ACC112 (cell line): ENCODE measurements around the gene AQP9.
"Not testable (repeated sequence)": the region's sequence is repeated elsewhere in the genome, so short reads cannot be mapped to it uniquely, and the experiment has no call there.

Source experiments
- H2AFZ ChIP-seq: fragments of 200-600 bp; sonication (generic); one replicate; pipeline ENCODE4 v1.6.0; 2017; ENCODE audit warnings: antibody characterized with exemption, low read length; ENCODE audit not compliant: unreplicated experiment
- H3K27ac ChIP-seq: fragments of 200-600 bp; sonication (generic); 2 replicates; pipeline ENCODE4 v1.5.1; 2014; ENCODE audit warnings: low read depth, mild to moderate bottlenecking, antibody characterized with exemption, low read length, moderate library complexity
- H3K27me3 ChIP-seq: fragments of 200-600 bp; sonication (generic); 2 replicates; pipeline ENCODE4 v1.6.1; 2014; ENCODE audit warnings: mild to moderate bottlenecking, antibody characterized with exemption, low read length, moderate library complexity, mixed read lengths; ENCODE audit not compliant: insufficient read depth
- H3K36me3 ChIP-seq: fragments of 200-600 bp; sonication (generic); 2 replicates; pipeline ENCODE4 v1.6.1; 2016; ENCODE audit warnings: mild to moderate bottlenecking, antibody characterized with exemption, low read length, moderate library complexity, mixed read lengths; ENCODE audit not compliant: insufficient read depth
- H3K4me1 ChIP-seq: fragments of 200-600 bp; sonication (generic); one replicate; pipeline ENCODE4 v1.6.1; 2016; ENCODE audit warnings: low read length, mixed read lengths; ENCODE audit not compliant: insufficient read depth, unreplicated experiment, control insufficient read depth
- H3K4me3 ChIP-seq: fragments of 200-600 bp; sonication (generic); 2 replicates; pipeline ENCODE4 v1.5.1; 2014; ENCODE audit warnings: mild to moderate bottlenecking, low read depth, low read length
- H3K79me2 ChIP-seq: fragments of 200-600 bp; sonication (generic); one replicate; pipeline ENCODE4 v1.6.0; 2016; ENCODE audit warnings: low read length; ENCODE audit not compliant: control insufficient read depth, unreplicated experiment, insufficient read depth

AQP9 gene

GRCh38 chr15:58138106-58138505 lies at the start of gene AQP9:
TSS of gene AQP9 (plus strand) at chr15:58138381. CDS start at chr15:58138566, 185 bp downstream.
- H3K27ac ChIP-seq: no peak within 1 kb of the TSS
- no peaks in the 10 kb centered on the region for H3K27me3 ChIP-seq
- H3K36me3 ChIP-seq: no peaks in the 10 kb centered on the region
- peaks cover 8% of the 10 kb centered on the region for H3K4me1 ChIP-seq
- H3K79me2 ChIP-seq: no peaks in the 10 kb centered on the region
- H3K4me3 ChIP-seq: no peak within 1 kb of the TSS
- H2AFZ ChIP-seq: no peak within 1 kb of the TSS

GRCh38 chr15:58095415-58095814 lies 42.8 kb upstream of the AQP9 start:
- Histone ChIP-seq H3K79me2 (no peaks in the 10 kb centered on the region), H3K36me3 (no peaks in the 10 kb centered on the region), H3K27ac (no peak overlapping the region), H3K4me1 (no peaks in the 10 kb centered on the region), H2AFZ (no peak overlapping the region), H3K27me3 (peaks cover 1% of the 10 kb centered on the region; the same call in 1 of the 2 replicates), H3K4me3 (no peak overlapping the region)

GRCh38 chr15:58096529-58097084 lies 41.6 kb upstream of the AQP9 start:
- Histone ChIP-seq H3K27ac (no peak overlapping the region), H3K27me3 (peaks cover 13% of the 10 kb centered on the region; the same call in 1 of the 2 replicates), H3K36me3 (no peaks in the 10 kb centered on the region), H3K4me1 (no peaks in the 10 kb centered on the region), H3K4me3 (no peak overlapping the region), H2AFZ (no peak overlapping the region), H3K79me2 (no peaks in the 10 kb centered on the region)

- peaks cover 65% of the 10 kb centered on the region for H3K27me3 ChIP-seq
- H3K36me3 ChIP-seq: no peaks in the 10 kb centered on the region
- no peaks in the 10 kb centered on the region for H3K79me2 ChIP-seq
- H3K4me1 ChIP-seq: no peaks in the 10 kb centered on the region
- H2AFZ ChIP-seq: no peak overlapping the region
- H3K4me3 ChIP-seq: no peak overlapping the region
- H3K27ac ChIP-seq: no peak overlapping the region
These were observed 34.7 kb upstream of the AQP9 start for GRCh38 chr15:58103482-58103881.

- Histone ChIP-seq H2AFZ (no peak overlapping the region), H3K36me3 (no peaks in the 10 kb centered on the region), H3K4me3 (no peak overlapping the region), H3K27me3 (peaks cover 72% of the 10 kb centered on the region), H3K79me2 (no peaks in the 10 kb centered on the region), H3K4me1 (no peaks in the 10 kb centered on the region), H3K27ac (no peak overlapping the region)
These were observed 30.1 kb upstream of the AQP9 start for GRCh38 chr15:58108117-58108516.

- Histone ChIP-seq H3K36me3 (no peaks in the 10 kb centered on the region), H3K27me3 (peaks cover 63% of the 10 kb centered on the region), H3K79me2 (no peaks in the 10 kb centered on the region), H2AFZ (no peak overlapping the region), H3K4me3 (no peak overlapping the region), H3K4me1 (no peaks in the 10 kb centered on the region), H3K27ac (no peak overlapping the region)
These were observed 28.8 kb upstream of the AQP9 start for GRCh38 chr15:58109419-58109818.

- Histone ChIP-seq H2AFZ (no peak overlapping the region), H3K36me3 (no peaks in the 10 kb centered on the region), H3K4me3 (no peak overlapping the region), H3K79me2 (no peaks in the 10 kb centered on the region), H3K27ac (no peak overlapping the region), H3K27me3 (peaks cover 57% of the 10 kb centered on the region), H3K4me1 (no peaks in the 10 kb centered on the region)
These were observed 27.0 kb upstream of the AQP9 start for GRCh38 chr15:58110999-58111717.

- Histone ChIP-seq H3K27ac (no peak overlapping the region), H3K27me3 (peaks cover 53% of the 10 kb centered on the region), H3K4me3 (no peak overlapping the region), H3K4me1 (no peaks in the 10 kb centered on the region), H3K36me3 (no peaks in the 10 kb centered on the region), H3K79me2 (no peaks in the 10 kb centered on the region), H2AFZ (no peak overlapping the region)
These were observed 26.5 kb upstream of the AQP9 start for GRCh38 chr15:58111718-58112104.

GRCh38 chr15:58113358-58113757 lies 24.8 kb upstream of the AQP9 start:
- H3K4me3 ChIP-seq, H3K4me1 ChIP-seq, H3K27ac ChIP-seq, H3K79me2 ChIP-seq, H3K36me3 ChIP-seq, H2AFZ ChIP-seq: not testable (repeated sequence)
- peaks cover 36% of the 10 kb centered on the region for H3K27me3 ChIP-seq

- H3K27me3 ChIP-seq: peaks cover 26% of the 10 kb centered on the region
- no peaks in the 10 kb centered on the region for H3K79me2 ChIP-seq
- H3K4me1 ChIP-seq: no peaks in the 10 kb centered on the region
- no peak overlapping the region for H3K4me3 ChIP-seq
- H2AFZ ChIP-seq: no peak overlapping the region
- no peak overlapping the region for H3K27ac ChIP-seq
- H3K36me3 ChIP-seq: no peaks in the 10 kb centered on the region
These were observed 23.8 kb upstream of the AQP9 start for GRCh38 chr15:58114388-58114787.

GRCh38 chr15:58114812-58115211 lies 23.4 kb upstream of the AQP9 start:
- no peaks in the 10 kb centered on the region for H3K36me3 ChIP-seq
- H3K27me3 ChIP-seq: peaks cover 22% of the 10 kb centered on the region
- no peak overlapping the region for H3K4me3 ChIP-seq
- H3K79me2 ChIP-seq: no peaks in the 10 kb centered on the region
- H2AFZ ChIP-seq: no peak overlapping the region
- no peaks in the 10 kb centered on the region for H3K4me1 ChIP-seq
- no peak overlapping the region for H3K27ac ChIP-seq
